Cardiac muscle cell (in vitro differentiated cells and primary cell): ENCODE results near the gene CD69. TPM values are rescaled to one million over a fixed set of nuclear protein-coding genes. Genes with fewer than 3 reads are reported as not detected.

Experiments used
- DNase-seq, 2 donors: peaks; one replicate each; pipeline versions ENCODE4 v3.0.0 to v3.0.0-alpha.2; 2010 to 2017; ENCODE audit warnings: low read depth in 1 of 2, low spot score in 1 of 2
- H3K27ac ChIP-seq: fragments of 200-600 bp; sonication (generic); 2 replicates; pipeline ENCODE4 v1.5.1; 2016
- H3K27me3 ChIP-seq: fragments of 200-600 bp; sonication (generic); 2 replicates; pipeline ENCODE4 v1.6.0; 2016; ENCODE audit warnings: control low read depth
- H3K36me3 ChIP-seq: fragments of 200-600 bp; sonication (generic); 2 replicates; pipeline ENCODE4 v1.5.1; 2016; ENCODE audit warnings: control low read depth
- H3K4me1 ChIP-seq: fragments of 200-600 bp; sonication (generic); 2 replicates; pipeline ENCODE4 v1.8.1; 2017; ENCODE audit warnings: low read depth, mild to moderate bottlenecking, mixed run types
- H3K4me3 ChIP-seq: fragments of 200-600 bp; sonication (generic); 2 replicates; pipeline ENCODE4 v1.5.1; 2016; ENCODE audit warnings: mild to moderate bottlenecking
- H3K9me3 ChIP-seq: fragments of 200-600 bp; sonication (generic); 2 replicates; pipeline ENCODE4 v1.5.1; 2017; ENCODE audit warnings: low read depth, mild to moderate bottlenecking, control low read depth
- polyA plus RNA-seq: library from polyadenylated mRNA; unstranded; fragments of >200 nt; fragmentation: Nextera tagmentation; extraction: Ambion mirVana; gene quantifications from 2 replicates; pipeline ENCODE4 v1.2.1, GENCODE V29; 2016
- total RNA-seq: library from RNA; depleted of rRNA; stranded (reverse); fragments of >200 nt; gene quantifications from 2 replicates; pipeline ENCODE4 v1.2.3, GENCODE V29; 2016
- TF ChIP-seq, protein P1 (sequence below): IDR thresholded peaks from 2 replicates; pipeline ENCODE4 v1.5.1; 2012; ENCODE audit warnings: low read depth, mild to moderate bottlenecking, low read length

The CD69 gene
- total and polyA plus RNA-seq, 2 experiments from 2014 or later = not detected

DNA sequence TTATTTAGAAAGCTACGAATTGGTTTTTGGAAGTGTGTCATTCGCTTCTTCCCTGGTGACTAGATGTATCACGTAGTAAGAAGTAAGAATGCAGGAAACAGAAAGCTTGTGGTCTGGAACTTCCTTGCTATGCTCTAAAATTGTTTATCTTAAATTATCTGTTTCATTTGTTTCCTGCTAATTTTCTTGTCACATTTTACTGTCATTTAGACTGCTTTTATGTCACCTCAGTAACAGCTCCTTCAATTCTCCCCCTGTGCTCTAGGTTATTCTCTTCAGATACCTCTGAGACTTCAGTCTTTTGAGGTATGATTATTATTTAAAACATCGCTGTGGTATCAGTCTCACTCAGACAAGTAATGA, 699 bp upstream of the CD69 start:
- Histone ChIP-seq H3K27ac (no peak overlapping the region), H3K27me3 (no peaks in the 10 kb centered on the region)

DNA sequence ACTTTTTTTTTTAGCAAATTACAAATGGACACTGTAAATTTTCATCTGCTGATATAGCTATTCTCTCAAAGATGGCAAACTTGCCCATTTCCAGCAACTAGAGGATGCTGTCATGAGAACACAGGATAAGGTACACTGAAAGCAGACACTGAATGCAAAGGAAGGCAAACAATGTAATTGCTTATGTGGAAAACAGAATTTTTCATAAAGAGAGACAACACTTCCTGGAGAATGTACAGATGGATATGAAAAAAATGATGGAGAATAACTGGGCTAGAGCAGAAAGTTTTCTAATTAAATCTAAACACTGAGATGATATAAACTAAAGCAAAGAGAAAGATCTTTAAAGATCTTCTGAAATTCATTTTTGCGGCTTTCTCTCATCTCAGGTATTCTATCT, 581 bp downstream of the CD69 start:
- Histone ChIP-seq H3K4me1 (no peaks in the 10 kb centered on the region), H3K9me3 (no peaks in the 10 kb centered on the region), H3K36me3 (no peaks in the 10 kb centered on the region), H3K27ac (no peak overlapping the region), H3K27me3 (no peaks in the 10 kb centered on the region), H3K4me3 (no peak overlapping the region)
- TF ChIP-seq, protein P1, sequence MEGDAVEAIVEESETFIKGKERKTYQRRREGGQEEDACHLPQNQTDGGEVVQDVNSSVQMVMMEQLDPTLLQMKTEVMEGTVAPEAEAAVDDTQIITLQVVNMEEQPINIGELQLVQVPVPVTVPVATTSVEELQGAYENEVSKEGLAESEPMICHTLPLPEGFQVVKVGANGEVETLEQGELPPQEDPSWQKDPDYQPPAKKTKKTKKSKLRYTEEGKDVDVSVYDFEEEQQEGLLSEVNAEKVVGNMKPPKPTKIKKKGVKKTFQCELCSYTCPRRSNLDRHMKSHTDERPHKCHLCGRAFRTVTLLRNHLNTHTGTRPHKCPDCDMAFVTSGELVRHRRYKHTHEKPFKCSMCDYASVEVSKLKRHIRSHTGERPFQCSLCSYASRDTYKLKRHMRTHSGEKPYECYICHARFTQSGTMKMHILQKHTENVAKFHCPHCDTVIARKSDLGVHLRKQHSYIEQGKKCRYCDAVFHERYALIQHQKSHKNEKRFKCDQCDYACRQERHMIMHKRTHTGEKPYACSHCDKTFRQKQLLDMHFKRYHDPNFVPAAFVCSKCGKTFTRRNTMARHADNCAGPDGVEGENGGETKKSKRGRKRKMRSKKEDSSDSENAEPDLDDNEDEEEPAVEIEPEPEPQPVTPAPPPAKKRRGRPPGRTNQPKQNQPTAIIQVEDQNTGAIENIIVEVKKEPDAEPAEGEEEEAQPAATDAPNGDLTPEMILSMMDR = no peak
- no peak for DNase-seq

More for the DNA sequence above, 699 bp upstream of the CD69 start:
- H3K9me3 ChIP-seq = no peaks in the 10 kb centered on the region
- no peak for DNase-seq
- no peaks in the 10 kb centered on the region for H3K36me3 ChIP-seq
- no peak overlapping the region for H3K4me3 ChIP-seq
- no peaks in the 10 kb centered on the region for H3K4me1 ChIP-seq
- TF ChIP-seq, protein P1 = no peak

DNA sequence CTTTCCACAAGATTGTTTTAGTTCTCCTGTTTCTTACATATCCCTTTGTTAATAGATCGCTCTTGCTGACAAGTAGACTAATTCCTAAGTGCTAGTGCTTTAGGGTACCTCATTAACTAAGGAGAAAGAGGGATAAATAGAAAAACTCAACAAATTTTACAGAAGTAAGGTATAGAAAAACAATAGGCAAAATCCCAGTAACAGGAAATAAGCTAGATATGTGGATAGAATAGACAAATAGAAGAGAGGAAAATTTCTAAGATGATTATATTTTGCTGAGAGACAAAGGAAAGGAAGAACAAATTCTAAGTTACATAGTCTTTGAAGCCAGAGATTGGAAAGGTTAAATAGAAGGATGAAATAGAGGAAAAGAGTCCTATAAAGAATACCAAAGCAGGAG, 1.0 kb downstream of the CD69 start:
- Histone ChIP-seq H3K4me3 (no peak overlapping the region), H3K9me3 (no peaks in the 10 kb centered on the region), H3K4me1 (no peaks in the 10 kb centered on the region), H3K27me3 (no peaks in the 10 kb centered on the region), H3K27ac (no peak overlapping the region), H3K36me3 (no peaks in the 10 kb centered on the region)
- TF ChIP-seq, protein P1 = no peak
- DNase-seq = no peak

DNA sequence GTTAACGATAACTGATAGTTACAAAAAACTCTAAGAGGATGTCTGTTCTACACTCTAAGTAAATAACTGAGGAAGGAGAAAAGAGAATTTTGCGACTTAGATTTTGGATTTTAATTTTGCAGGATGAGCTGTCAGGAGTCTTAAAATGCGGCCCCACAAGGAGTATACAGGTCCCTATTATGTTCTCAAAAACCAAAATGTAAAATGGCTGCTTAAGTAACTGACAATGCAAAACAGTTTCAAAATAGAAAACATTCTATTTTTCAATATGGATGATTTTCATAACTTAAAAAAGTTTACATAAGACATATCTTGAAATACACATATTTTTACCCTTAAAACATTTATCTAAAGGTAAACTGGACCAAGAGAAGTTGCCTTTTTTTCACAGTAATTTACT, 2.6 kb downstream of the CD69 start:
- H3K27ac ChIP-seq = no peak overlapping the region
- no peaks in the 10 kb centered on the region for H3K4me1 ChIP-seq
- H3K4me3 ChIP-seq = no peak overlapping the region
- TF ChIP-seq, protein P1 = no peak
- no peak for DNase-seq
- H3K27me3 ChIP-seq = no peaks in the 10 kb centered on the region
- H3K36me3 ChIP-seq = no peaks in the 10 kb centered on the region
- H3K9me3 ChIP-seq = no peaks in the 10 kb centered on the region

DNA sequence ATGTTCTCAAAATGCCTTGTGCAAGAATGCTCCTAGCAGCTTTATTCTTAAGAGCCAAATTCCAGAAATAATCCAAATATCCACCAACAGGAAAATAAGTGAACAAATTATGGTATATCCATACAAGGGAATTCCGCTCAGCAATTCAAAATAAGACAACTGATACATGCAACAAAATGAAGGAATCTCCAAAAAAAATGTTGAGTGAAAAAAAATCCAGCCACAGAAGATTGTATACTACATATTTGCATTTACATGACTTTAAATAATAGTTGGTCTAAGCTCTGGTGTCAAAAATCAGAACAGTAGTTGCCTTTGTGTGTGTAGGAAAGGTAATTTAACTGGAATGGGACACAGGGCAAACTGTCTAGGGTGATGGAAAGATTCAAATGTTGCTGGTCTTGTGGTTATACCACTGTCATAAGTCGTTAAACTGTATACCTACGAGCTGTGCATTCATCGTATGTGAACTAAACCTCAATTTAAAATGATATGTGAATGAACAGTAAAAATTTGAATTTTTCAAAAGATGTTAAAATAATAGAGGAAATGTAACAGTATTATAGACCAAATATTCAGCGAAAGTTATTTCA, 3.2 kb downstream of the CD69 start:
- Histone ChIP-seq H3K27ac (no peak overlapping the region), H3K4me1 (no peaks in the 10 kb centered on the region), H3K9me3 (no peaks in the 10 kb centered on the region), H3K36me3 (no peaks in the 10 kb centered on the region), H3K4me3 (no peak overlapping the region), H3K27me3 (no peaks in the 10 kb centered on the region)
- DNase-seq = no peak
- TF ChIP-seq, protein P1 = no peak
